Stimulated activated CD8-positive, alpha-beta memory T cell treated with anti-CD3 and anti-CD28 coated beads, Interleukin-15, amount 100 ng/mL, for 1 hour (primary cell): ENCODE data around the gene KIF1B.
"Not testable (repeated sequence)": the region's sequence is repeated elsewhere in the genome, so short reads cannot be mapped to it uniquely, and the experiment has no call there.

ENCODE experiments used
- DNase-seq: peaks from one replicate; pipeline ENCODE4 v3.0.0-alpha.2; 2020; ENCODE audit warnings: low read depth

KIF1B gene

DNA sequence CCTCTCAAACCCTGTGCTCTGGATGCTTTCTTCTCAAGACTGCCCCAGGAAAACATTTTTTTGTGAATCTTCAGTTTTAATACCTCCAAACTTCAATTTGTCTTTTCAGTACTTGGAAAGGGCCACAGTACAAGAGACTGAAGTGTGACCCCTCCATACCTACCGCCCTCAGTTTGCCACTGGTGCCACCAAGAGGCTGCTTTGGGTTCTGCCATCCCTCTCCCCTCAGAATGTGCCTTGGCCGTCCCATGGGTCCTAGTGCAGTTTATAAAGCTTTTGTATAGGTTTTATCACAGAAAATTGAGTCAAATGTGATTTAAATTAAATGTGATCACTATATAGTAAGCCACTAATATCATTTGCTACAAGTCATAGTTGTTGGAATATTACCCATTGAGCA is 127.7 kb downstream of the KIF1B start:
- DNase-seq = no peak

- DNase-seq = no peak
These were observed 128.2 kb downstream of the KIF1B start for GRCh38 chr1:10338611-10339010.

DNA sequence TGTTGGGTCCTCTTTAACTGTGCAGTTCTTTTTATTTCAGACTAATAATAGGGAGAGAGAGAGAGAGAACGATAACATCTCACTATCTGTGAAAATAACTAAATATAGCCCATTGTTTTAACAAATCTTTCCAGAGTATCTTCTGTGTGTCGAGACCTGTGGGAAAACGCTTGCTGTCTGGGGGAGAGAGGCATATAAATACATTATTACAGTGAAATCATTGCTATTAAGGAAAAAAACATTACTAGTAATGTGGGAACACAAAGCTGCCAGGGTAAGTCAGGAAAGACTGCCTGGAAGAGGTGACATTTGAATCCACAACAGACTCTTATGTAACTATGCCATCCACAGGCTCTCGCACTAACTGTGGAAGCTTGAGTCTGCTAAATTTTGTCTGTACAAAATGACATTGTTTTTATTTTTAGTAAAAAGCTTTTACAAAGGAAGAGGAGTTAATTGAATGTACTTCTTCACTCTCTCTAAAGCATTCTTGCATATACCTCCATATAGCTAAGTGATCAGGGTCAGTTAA is 128.7 kb downstream of the KIF1B start:
- DNase-seq = no peak

DNA sequence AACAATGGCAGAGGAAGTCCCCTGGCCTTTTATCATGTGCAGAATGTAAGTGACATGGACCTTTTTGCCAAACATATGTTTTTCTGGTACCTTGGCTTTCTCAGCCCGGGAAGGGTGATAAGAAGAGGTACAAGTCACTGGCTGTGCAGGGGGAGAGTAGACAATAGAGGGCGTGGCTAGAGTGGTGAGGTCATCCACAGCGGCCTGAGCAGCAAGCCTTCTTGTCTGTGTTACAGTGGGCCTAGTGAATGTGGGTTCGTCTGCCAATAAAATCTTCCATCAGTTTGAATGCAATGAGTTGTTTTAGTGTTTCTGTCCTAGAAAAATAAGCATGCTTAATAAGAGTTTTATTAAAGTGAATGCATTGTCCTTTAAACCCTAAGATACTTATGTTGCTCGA is 129.4 kb downstream of the KIF1B start:
- no peak for DNase-seq

DNA sequence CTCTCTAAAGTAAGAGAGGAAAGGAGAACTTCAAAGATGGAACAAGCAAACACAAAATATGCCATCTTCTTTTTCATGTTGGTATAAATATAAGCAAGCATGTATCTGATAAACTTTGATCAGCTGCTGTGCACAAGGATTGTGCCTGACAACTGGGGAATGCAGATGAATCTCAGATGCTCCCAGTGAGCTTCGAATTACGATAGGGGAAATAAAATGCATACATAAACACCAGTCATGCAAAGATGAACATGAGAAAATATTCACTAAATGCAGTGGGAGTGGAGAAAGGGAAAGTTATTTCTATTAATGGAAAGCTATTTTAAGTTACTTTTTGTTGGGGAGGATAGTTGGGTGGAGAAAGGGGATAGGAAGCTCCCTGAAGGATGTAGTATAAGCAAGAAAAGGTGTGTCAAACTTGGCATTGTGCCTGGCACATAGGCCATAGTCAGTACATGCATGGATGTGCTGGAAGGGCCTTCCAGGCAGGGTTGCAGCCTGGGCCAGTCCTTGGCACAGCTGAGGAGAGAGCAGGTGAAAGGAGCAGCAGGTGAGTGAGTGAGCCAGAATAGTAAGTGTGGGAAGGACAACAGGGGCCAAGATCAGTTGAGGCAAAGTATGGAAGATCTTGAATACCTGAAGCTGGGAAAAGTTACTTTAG is 130.7 kb downstream of the KIF1B start:
- DNase-seq = no peak

DNA sequence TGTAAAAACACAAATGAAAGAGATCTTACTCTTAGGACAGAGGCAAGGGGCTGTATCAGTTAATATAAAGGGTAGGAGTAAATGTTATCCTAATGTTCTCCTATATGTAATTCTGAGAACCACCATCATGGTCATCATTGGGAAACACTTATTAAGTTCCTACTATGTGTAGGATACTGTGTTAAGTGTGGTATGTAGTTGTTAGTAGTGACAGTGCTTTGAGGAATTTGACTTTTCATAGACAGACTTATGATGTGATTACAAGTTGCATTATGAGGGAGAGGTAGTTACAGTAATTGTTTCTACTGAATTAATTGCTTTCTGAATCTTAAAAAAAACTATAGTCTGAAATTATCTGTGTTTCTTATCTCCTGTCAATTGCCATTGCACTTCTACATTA is 136.7 kb downstream of the KIF1B start:
- no peak for DNase-seq

DNA sequence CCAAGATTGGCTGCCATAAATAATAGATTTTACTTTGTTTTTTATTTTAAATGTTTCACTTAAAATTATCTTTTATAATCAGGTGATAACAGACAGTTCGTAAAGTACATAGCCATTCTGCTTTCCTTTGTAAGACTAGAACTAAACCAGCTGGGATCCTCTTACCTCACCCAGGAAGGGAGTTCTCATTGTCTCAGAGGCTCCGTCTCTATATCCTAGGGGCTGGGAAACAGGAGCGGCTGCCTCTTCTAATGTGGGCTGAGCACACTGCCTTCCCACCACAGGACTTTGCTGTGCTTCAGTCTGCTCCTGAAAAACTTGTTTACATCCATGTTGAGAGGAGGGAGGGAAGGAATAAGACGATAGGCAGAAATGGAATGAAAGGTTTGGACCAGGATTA is 142.9 kb downstream of the KIF1B start:
- DNase-seq = no peak

GRCh38 chr1:10353693-10354092 is 143.3 kb downstream of the KIF1B start:
- DNase-seq = no peak

DNA sequence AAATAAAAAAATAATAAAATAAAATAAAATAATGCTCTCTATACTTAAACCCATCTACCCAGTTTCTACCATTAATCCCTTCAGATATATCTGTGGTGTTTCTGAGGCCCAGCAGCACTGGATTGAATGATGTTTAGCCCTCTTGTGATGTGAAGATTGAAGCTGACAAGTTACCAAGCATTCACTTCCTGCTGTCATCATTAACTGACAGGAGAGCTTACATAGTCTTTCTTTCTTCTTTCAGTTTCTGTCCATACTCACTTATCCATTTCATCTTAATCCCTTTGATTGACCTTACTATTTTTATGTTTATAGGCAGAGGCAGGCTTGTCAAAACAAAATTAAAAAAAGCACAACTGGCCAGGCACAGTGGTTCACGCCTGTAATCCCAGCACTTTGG is 149.7 kb downstream of the KIF1B start:
- DNase-seq = no peak

DNA sequence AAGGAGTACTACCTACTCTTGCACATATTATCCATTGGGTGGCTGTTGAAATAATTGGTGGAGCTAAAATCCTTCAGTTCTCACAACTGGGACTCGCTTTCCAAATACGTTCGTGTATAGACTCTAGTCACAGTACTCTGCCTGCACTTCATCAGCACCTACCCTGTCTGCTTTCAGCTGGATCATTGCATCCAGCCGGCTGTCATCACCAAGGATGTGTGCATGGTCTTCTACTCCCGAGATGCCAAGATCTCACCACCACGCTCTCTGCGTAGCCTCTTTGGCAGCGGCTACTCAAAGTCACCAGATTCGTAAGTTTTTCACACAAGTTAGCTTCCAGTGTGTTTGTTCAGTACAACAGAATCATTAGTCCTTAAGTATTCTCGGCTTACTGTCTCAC is 151.1 kb downstream of the KIF1B start:
- no peak for DNase-seq

DNA sequence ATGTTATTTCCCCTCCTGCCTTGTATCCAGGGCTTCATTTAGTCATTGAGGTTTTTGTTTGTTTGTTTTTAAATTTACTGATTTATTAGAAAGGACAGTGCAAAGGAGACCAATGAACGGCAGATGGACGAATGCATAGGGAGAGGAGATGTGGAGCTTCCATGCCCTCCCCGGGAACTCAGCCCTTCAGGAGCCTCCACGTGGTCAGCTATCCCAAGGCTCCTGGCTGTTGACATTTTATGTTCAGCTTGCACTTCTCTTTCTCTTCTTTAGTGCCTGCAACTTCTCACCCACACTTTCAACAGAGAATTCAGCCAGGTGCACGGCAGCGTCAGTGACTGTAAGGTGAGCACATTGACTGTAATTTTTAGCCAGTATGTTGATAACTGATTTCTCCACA is 157.8 kb downstream of the KIF1B start:
- no peak for DNase-seq

GRCh38 chr1:10374442-10374860 is 164.1 kb downstream of the KIF1B start:
- no peak for DNase-seq

DNA sequence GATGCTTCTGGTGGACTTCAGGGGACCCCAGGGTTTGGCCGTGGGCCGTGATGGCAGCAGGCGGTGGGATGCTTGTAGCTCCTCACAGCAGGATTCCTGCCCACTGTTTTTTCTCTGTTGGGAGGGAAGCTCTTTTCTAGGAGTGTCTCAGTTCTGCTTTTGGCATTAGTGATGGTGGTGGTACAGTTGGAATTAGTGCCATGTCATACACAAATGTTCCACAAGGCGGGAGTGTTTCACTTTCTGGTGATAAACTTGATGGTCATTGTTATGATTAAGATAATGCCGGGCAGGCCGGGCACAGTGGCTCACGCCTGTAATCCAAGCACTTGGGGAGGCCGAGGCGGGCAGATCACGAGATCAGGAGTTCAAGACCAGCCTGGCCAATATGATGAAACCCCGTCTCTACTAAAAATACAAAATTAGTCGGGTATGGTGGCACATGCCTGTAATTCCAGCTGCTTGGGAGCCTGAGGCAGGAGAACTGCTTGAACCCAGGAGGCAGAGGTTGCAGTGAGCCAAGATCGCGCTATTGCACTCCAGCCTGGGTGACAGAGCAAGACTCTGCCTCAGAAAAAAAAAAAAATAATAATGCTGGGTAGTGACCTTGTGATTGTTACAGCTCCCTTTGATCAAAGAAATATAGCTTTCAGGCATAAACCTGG is 167.1 kb downstream of the KIF1B start:
- not testable (repeated sequence) for DNase-seq

- DNase-seq = no peak
These were observed 167.9 kb downstream of the KIF1B start for GRCh38 chr1:10378081-10378841.

GRCh38 chr1:10379101-10379620 is 168.8 kb downstream of the KIF1B start:
- no peak for DNase-seq

- no peak for DNase-seq
These were observed 169.3 kb downstream of the KIF1B start for GRCh38 chr1:10379676-10380075.

DNA sequence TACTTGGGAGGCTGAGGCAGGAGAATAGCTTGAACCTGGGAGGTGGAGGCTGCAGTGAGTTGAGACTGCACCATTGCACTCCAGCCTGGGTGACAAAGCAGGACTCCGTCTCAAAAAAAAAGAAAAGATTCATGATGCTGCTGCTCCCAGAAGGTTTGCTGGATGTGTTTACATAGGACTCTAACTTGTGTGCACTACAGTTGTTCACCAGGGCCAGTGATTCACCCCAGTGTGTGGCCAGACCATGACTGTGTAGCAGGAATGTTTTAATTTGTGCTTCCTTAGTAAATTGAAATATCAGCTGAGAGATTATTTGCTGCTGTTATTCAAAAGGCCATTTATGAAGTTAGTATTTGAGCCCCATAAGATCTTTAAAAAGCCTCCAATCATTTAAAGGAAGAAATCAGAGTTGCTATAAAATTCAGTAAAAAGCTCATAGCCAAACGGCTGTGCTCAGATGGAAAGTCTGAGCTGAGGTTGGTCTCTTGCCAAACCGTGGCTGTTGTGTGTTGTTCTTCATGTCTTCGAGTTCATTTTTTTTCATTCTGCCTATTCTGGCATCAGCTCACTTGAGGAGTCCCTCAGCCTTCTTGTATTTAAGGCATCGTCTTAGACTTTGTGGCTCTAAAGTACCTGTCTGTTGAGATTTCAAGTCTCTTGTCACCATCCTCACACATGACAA is 170.4 kb downstream of the KIF1B start:
- no peak for DNase-seq

GRCh38 chr1:10383630-10384029 is 173.3 kb downstream of the KIF1B start:
- DNase-seq = no peak

DNA sequence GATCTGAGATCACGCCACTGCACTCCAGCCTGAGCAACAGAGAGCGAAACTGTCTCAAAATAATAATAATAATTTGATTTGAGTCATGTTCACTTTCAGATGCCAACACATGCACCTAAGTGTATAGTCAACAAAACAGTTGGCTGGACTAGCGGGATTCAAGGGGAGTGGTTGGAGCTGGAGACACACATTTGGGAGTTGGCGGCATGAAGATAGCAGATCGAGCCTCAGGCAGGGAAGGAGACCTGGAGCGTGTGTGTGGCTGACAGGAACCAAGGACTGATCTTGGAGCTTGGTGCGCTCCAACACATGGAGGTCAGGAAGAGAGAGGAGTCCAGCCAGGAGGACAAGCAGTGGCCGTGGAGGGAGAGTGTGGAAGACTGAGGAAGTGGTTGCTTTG is 173.8 kb downstream of the KIF1B start:
- no peak for DNase-seq

- DNase-seq = no peak
These were observed 176.6 kb downstream of the KIF1B start for GRCh38 chr1:10386761-10387676.
